ENCODE data around the gene FMO1. TPM values are rescaled to one million over a fixed set of nuclear protein-coding genes. Genes with fewer than 3 reads are reported as not detected.
"Not testable (repeated sequence)": the region's sequence is repeated elsewhere in the genome, so short reads cannot be mapped to it uniquely, and the experiment has no call there.

The FMO1 gene
- total and polyA plus RNA-seq, 7 experiments from 2014 or later: not detected

GRCh38 chr1:171233183-171233582 lies 15.1 kb upstream of the FMO1 start:
- Histone ChIP-seq H3K36me3 (ENCODE audit: control insufficient read depth in 2 of 3, insufficient read depth in 3 of 3, low read length in 3 of 3) (no peaks in the 10 kb centered on the region), H3K9me3 (ENCODE audit: control insufficient read depth in 2 of 3, low read length in 3 of 3) (no peaks in the 10 kb centered on the region), H3K4me1 (ENCODE audit: control insufficient read depth in 2 of 2, insufficient read depth in 2 of 2, low read length in 2 of 2) (no peaks in the 10 kb centered on the region), H3K27ac (ENCODE audit: low read depth, low read length) (no peak overlapping the region), H3K27me3 (ENCODE audit: control insufficient read depth in 2 of 2, insufficient read depth in 2 of 2, low read length in 2 of 2) (no peaks in the 10 kb centered on the region), H3K4me3 (ENCODE audit: low read length) (no peak overlapping the region)
- intact Hi-C loops (cut with micrococcal nuclease): no loop called here
- Mint-ChIP-seq H3K36me3 (no peaks in the 10 kb centered on the region), H3K4me3 (no peak overlapping the region), H3K4me1 (no peaks in the 10 kb centered on the region), H3K9me3 (peaks cover 0 to 19% (median 5%) of the 10 kb centered on the region in 11 donors), H3K27ac (no peak overlapping the region), H3K27me3 (peaks cover 16 to 29% (median 26%) of the 10 kb centered on the region in 5 donors)
- POLR2A ChIA-PET: no interaction called here
- CTCF ChIA-PET: no interaction called here
- ATAC-seq (no peak), DNase-seq (no peak)

- DNase-seq; H3K4me3 ChIP-seq (ENCODE audit: low read length); H3K4me3 Mint-ChIP-seq; H3K27me3 ChIP-seq (ENCODE audit: control insufficient read depth in 2 of 2, insufficient read depth in 2 of 2, low read length in 2 of 2); H3K36me3 Mint-ChIP-seq; H3K27ac ChIP-seq (ENCODE audit: low read depth, low read length); H3K27ac Mint-ChIP-seq; H3K4me1 Mint-ChIP-seq; ATAC-seq; H3K9me3 ChIP-seq (ENCODE audit: control insufficient read depth in 2 of 3, low read length in 3 of 3); intact Hi-C loops (cut with micrococcal nuclease); POLR2A ChIA-PET; H3K36me3 ChIP-seq (ENCODE audit: control insufficient read depth in 2 of 3, insufficient read depth in 3 of 3, low read length in 3 of 3); H3K4me1 ChIP-seq (ENCODE audit: control insufficient read depth in 2 of 2, insufficient read depth in 2 of 2, low read length in 2 of 2); CTCF ChIA-PET: not testable (repeated sequence)
- Mint-ChIP-seq H3K9me3 (peaks cover 5 to 47% (median 14%) of the 10 kb centered on the region in 11 donors), H3K27me3 (peaks cover 28 to 48% (median 38%) of the 10 kb centered on the region in 5 donors)
Measured at GRCh38 chr1:171236231-171236630, 12.1 kb upstream of the FMO1 start.

- no peak for ATAC-seq
- Histone ChIP-seq H3K36me3 (ENCODE audit: control insufficient read depth in 2 of 3, insufficient read depth in 3 of 3, low read length in 3 of 3) (no peaks in the 10 kb centered on the region), H3K27ac (ENCODE audit: low read depth, low read length) (no peak overlapping the region), H3K4me1 (ENCODE audit: control insufficient read depth in 2 of 2, insufficient read depth in 2 of 2, low read length in 2 of 2) (no peaks in the 10 kb centered on the region), H3K9me3 (ENCODE audit: control insufficient read depth in 2 of 3, low read length in 3 of 3) (no peaks in the 10 kb centered on the region), H3K4me3 (ENCODE audit: low read length) (no peak overlapping the region), H3K27me3 (ENCODE audit: control insufficient read depth in 2 of 2, insufficient read depth in 2 of 2, low read length in 2 of 2) (peaks cover 0 to 4% of the 10 kb centered on the region in 2 donors)
- Mint-ChIP-seq H3K9me3 (peaks cover 0 to 23% (median 11%) of the 10 kb centered on the region in 11 donors), H3K4me3 (no peak overlapping the region), H3K4me1 (no peaks in the 10 kb centered on the region), H3K27me3 (peaks cover 19 to 48% (median 37%) of the 10 kb centered on the region in 5 donors), H3K27ac (no peak overlapping the region), H3K36me3 (peaks cover 0 to 5% (median 0%) of the 10 kb centered on the region in 5 donors)
- ChIA-PET CTCF (no interaction called here), POLR2A (no interaction called here)
- intact Hi-C loops (cut with micrococcal nuclease): no loop called here
- no peak for DNase-seq
Measured at GRCh38 chr1:171243878-171244277, 4.4 kb upstream of the FMO1 start.

GRCh38 chr1:171245458-171246064 lies 2.7 kb upstream of the FMO1 start:
- peak; percentile 60 for ATAC-seq
- no peaks in the 10 kb centered on the region for H3K4me1 Mint-ChIP-seq

GRCh38 chr1:171247501-171247900 lies 793 bp upstream of the FMO1 start:
- no peaks in the 10 kb centered on the region for H3K9me3 ChIP-seq (ENCODE audit: control insufficient read depth in 2 of 3, low read length in 3 of 3)
- Mint-ChIP-seq H3K9me3 (no peaks in the 10 kb centered on the region), H3K27me3 (peaks cover 29 to 53% (median 42%) of the 10 kb centered on the region in 5 donors), H3K4me1 (peaks cover 0 to 13% (median 7%) of the 10 kb centered on the region in 7 donors), H3K27ac (no peak overlapping the region), H3K36me3 (no peaks in the 10 kb centered on the region), H3K4me3 (no peak overlapping the region)
- DNase-seq: no peak
- POLR2A ChIA-PET: no interaction called here
- H3K4me3 ChIP-seq (ENCODE audit: low read length): no peak overlapping the region
- no peaks in the 10 kb centered on the region for H3K36me3 ChIP-seq (ENCODE audit: control insufficient read depth in 2 of 3, insufficient read depth in 3 of 3, low read length in 3 of 3)
- no peak for ATAC-seq
- no peaks in the 10 kb centered on the region for H3K4me1 ChIP-seq (ENCODE audit: control insufficient read depth in 2 of 2, insufficient read depth in 2 of 2, low read length in 2 of 2)
- no peak overlapping the region for H3K27ac ChIP-seq (ENCODE audit: low read depth, low read length)
- H3K27me3 ChIP-seq (ENCODE audit: control insufficient read depth in 2 of 2, insufficient read depth in 2 of 2, low read length in 2 of 2): peaks cover 0 to 8% of the 10 kb centered on the region in 2 donors
- intact Hi-C loops (cut with micrococcal nuclease): loop anchor here in 1 of 2 donors (5.0 kb wide), 2 partner anchors 240 to 470 kb away; partner anchors contain the start of gene PRRC2C
- CTCF ChIA-PET: interaction anchor here (0.6 to 2.2 kb wide), 2 partner anchors 66 to 1802 kb away, joined by 3 to 7 read pairs; partner anchors contain the start of gene FMO4

More at GRCh38 chr1:171245458-171246064, 2.7 kb upstream of the FMO1 start:
- Histone ChIP-seq H3K27me3 (ENCODE audit: control insufficient read depth in 2 of 2, insufficient read depth in 2 of 2, low read length in 2 of 2) (peaks cover 0 to 4% of the 10 kb centered on the region in 2 donors), H3K9me3 (ENCODE audit: control insufficient read depth in 2 of 3, low read length in 3 of 3) (no peaks in the 10 kb centered on the region), H3K4me3 (ENCODE audit: low read length) (no peak overlapping the region), H3K36me3 (ENCODE audit: control insufficient read depth in 2 of 3, insufficient read depth in 3 of 3, low read length in 3 of 3) (no peaks in the 10 kb centered on the region), H3K27ac (ENCODE audit: low read depth, low read length) (no peak overlapping the region), H3K4me1 (ENCODE audit: control insufficient read depth in 2 of 2, insufficient read depth in 2 of 2, low read length in 2 of 2) (no peaks in the 10 kb centered on the region)
- H3K27ac Mint-ChIP-seq: peak overlapping the region in 1 of 9 donors; percentile 28
- intact Hi-C loops (cut with micrococcal nuclease): loop anchor here (1.0 to 5.0 kb wide), 3 partner anchors 68 to 472 kb away; partner anchors contain the start of gene PRRC2C (in 1 of the 2)
- H3K36me3 Mint-ChIP-seq: no peaks in the 10 kb centered on the region
- peaks cover 0 to 6% (median 0%) of the 10 kb centered on the region in 11 donors for H3K9me3 Mint-ChIP-seq
- POLR2A ChIA-PET: interaction anchor here (1.3 kb wide), 1 partner anchor 68 kb away, joined by 3 read pairs; the partner anchor contains the start of gene FMO4
- no peak overlapping the region for H3K4me3 Mint-ChIP-seq
- CTCF ChIA-PET: interaction anchor here (0.8 to 2.5 kb wide), 4 partner anchors 9 to 67 kb away, joined by 3 to 37 read pairs (median 4); partner anchors contain the start of gene FMO4
- DNase-seq: peak in 4 of 9 donors; percentile 8 to 25 (median 15)
- peaks cover 16 to 49% (median 31%) of the 10 kb centered on the region in 5 donors for H3K27me3 Mint-ChIP-seq

- H3K27me3 ChIP-seq (ENCODE audit: control insufficient read depth in 2 of 2, insufficient read depth in 2 of 2, low read length in 2 of 2): peaks cover 0 to 6% of the 10 kb centered on the region in 2 donors
- H3K27ac Mint-ChIP-seq: no peak overlapping the region
- no peak overlapping the region for H3K27ac ChIP-seq (ENCODE audit: low read depth, low read length)
- no peaks in the 10 kb centered on the region for H3K4me1 ChIP-seq (ENCODE audit: control insufficient read depth in 2 of 2, insufficient read depth in 2 of 2, low read length in 2 of 2)
- CTCF ChIA-PET: interaction anchor here (0.5 to 2.2 kb wide), 2 partner anchors 27 to 65 kb away, joined by 3 to 7 read pairs; partner anchors contain the start of gene FMO4
- intact Hi-C loops (cut with micrococcal nuclease): loop anchor here in 1 of 2 donors (5.0 kb wide), 2 partner anchors 238 to 468 kb away; partner anchors contain the start of gene PRRC2C
- POLR2A ChIA-PET: no interaction called here
- no peaks in the 10 kb centered on the region for H3K36me3 Mint-ChIP-seq
- H3K4me1 Mint-ChIP-seq: peaks cover 0 to 13% (median 9%) of the 10 kb centered on the region in 7 donors
- DNase-seq (no peak), ATAC-seq (no peak)
- H3K9me3 Mint-ChIP-seq: no peaks in the 10 kb centered on the region
- H3K27me3 Mint-ChIP-seq: peaks cover 36 to 60% (median 45%) of the 10 kb centered on the region in 5 donors
- no peak overlapping the region for H3K4me3 ChIP-seq (ENCODE audit: low read length)
- no peaks in the 10 kb centered on the region for H3K9me3 ChIP-seq (ENCODE audit: control insufficient read depth in 2 of 3, low read length in 3 of 3)
- H3K4me3 Mint-ChIP-seq: no peak overlapping the region
- H3K36me3 ChIP-seq (ENCODE audit: control insufficient read depth in 2 of 3, insufficient read depth in 3 of 3, low read length in 3 of 3): no peaks in the 10 kb centered on the region
Measured at GRCh38 chr1:171248841-171249240, 547 bp downstream of the FMO1 start.
